Esophagus squamous epithelium (tissue), 5 donors: Measurements from ENCODE around the gene MAB21L4. TPM values are rescaled to one million over a fixed set of nuclear protein-coding genes. Genes with fewer than 3 reads are reported as not detected.

Experiments
- DNase-seq: peaks from one replicate; lab custom pipeline; 2025; lab: John Stamatoyannopoulos, UW
- H3K27ac ChIP-seq, 4 donors: fragments of 200-600 bp; sonication (generic); one replicate each; pipeline ENCODE4 v1.5.1; 2016 to 2019; ENCODE audit warnings: mild to moderate bottlenecking in 1 of 4
- H3K27me3 ChIP-seq, 4 donors: fragments of 200-600 bp; sonication (generic); 1 replicate in 3 of 4; 2 replicates in 1 of 4; pipeline versions ENCODE4 v1.5.1 to v1.6.0; 2017 to 2021; ENCODE audit warnings: antibody characterized with exemption in 1 of 4
- H3K36me3 ChIP-seq, 3 donors: fragments of 200-600 bp; sonication (generic); one replicate each; pipeline ENCODE4 v1.5.1; 2016 to 2019
- H3K4me1 ChIP-seq, 3 donors: fragments of 200-600 bp; sonication (generic); one replicate each; pipeline ENCODE4 v1.5.1; 2017 to 2019
- H3K4me3 ChIP-seq, 4 donors: fragments of 200-600 bp; sonication (generic); 1 replicate in 3 of 4; 2 replicates in 1 of 4; pipeline ENCODE4 v1.5.1; 2016 to 2019; ENCODE audit warnings: mild to moderate bottlenecking in 2 of 4, moderate library complexity in 1 of 4
- H3K9me3 ChIP-seq, 3 donors: fragments of 200-600 bp; sonication (generic); one replicate each; pipeline ENCODE4 v1.5.1; 2016 to 2019
- CTCF ChIP-seq, 6 experiments: fragments of 450-650 bp in 4 of 6; fragments of 200-600 bp in 2 of 6; sonication (generic) in 2 of 6; IDR thresholded peaks; one replicate each; pipeline ENCODE4 v1.5.1; 2016 to 2019; ENCODE audit warnings: antibody characterized with exemption in 6 of 6, mild to moderate bottlenecking in 4 of 6, moderate library complexity in 4 of 6
- POLR2A ChIP-seq, 4 donors: fragments of 450-650 bp; IDR thresholded peaks; one replicate each; pipeline ENCODE4 v1.6.1; 2017; ENCODE audit warnings: antibody characterized with exemption in 4 of 4, mild to moderate bottlenecking in 4 of 4, moderate library complexity in 3 of 4
- WGBS, 2 donors: methylation state at CpG; one replicate each; pipeline ENCODE4 v1.1.5; 2018; 5-methylcytosine and 5-hydroxymethylcytosine counted together
- intact Hi-C: fragments of 100-400 bp; cut with DNase I; formaldehyde crosslinking; loops from one replicate; pipeline ENCODE4 v1.15.0; 2022
- total RNA-seq, 4 donors: library from RNA; depleted of rRNA; stranded (reverse); fragments of >200 nt; gene quantifications; one replicate each; pipeline ENCODE4 v1.1.0, GENCODE V29; 2016
- donor health status: DM: yes; HTN: yes; CAD: no.

MAB21L4 gene
- total RNA-seq, 4 donors from 2014 or later, result 105 to 440 (median 163) TPM

- no peaks in the 10 kb centered on the region for H3K4me1 ChIP-seq
- no peak overlapping the region for H3K27ac ChIP-seq
- H3K36me3 ChIP-seq, result no peaks in the 10 kb centered on the region
- intact Hi-C loops, result no loop called here
- 87% methylated on average over 9 of the region's 12 CpGs; no CpG with 5 or more reads in 1 of the 2 donors for WGBS, 2 donors
- DNase-seq, result no peak
- H3K27me3 ChIP-seq, result no peaks in the 10 kb centered on the region
- TF ChIP-seq POLR2A (IDR thresholded peaks at IDR 0.05), result no peak
- TF ChIP-seq CTCF (IDR thresholded peaks at IDR 0.05), result no peak
- no peaks in the 10 kb centered on the region for H3K9me3 ChIP-seq
- no peak overlapping the region for H3K4me3 ChIP-seq
These were observed 21.2 kb downstream of the MAB21L4 start for GRCh38 chr2:240874715-240875227.

- no peaks in the 10 kb centered on the region for H3K27me3 ChIP-seq
- H3K9me3 ChIP-seq, result no peaks in the 10 kb centered on the region
- 68 to 80% methylated on average over 11 to 14 of the region's 33 CpGs for WGBS, 2 donors
- intact Hi-C loops, result no loop called here
- no peaks in the 10 kb centered on the region for H3K4me1 ChIP-seq
- H3K4me3 ChIP-seq, result no peak overlapping the region
- DNase-seq, result no peak
- no peaks in the 10 kb centered on the region for H3K36me3 ChIP-seq
- no peak for TF ChIP-seq CTCF (IDR thresholded peaks at IDR 0.05)
- no peak for TF ChIP-seq POLR2A (IDR thresholded peaks at IDR 0.05)
- no peak overlapping the region for H3K27ac ChIP-seq
These were observed 21.9 kb downstream of the MAB21L4 start for GRCh38 chr2:240873805-240874714.

GRCh38 chr2:240873098-240873788, 22.7 kb downstream of the MAB21L4 start:
- intact Hi-C loops, result no loop called here
- no peaks in the 10 kb centered on the region for H3K27me3 ChIP-seq
- H3K27ac ChIP-seq, result no peak overlapping the region
- H3K4me3 ChIP-seq, result no peak overlapping the region
- DNase-seq, result no peak
- no peaks in the 10 kb centered on the region for H3K36me3 ChIP-seq
- no peaks in the 10 kb centered on the region for H3K9me3 ChIP-seq
- no peak for TF ChIP-seq POLR2A (IDR thresholded peaks at IDR 0.05)
- no peak for TF ChIP-seq CTCF (IDR thresholded peaks at IDR 0.05)
- WGBS, 2 donors, result 67 to 100% methylated on average over 1 to 5 of the region's 21 CpGs
- no peaks in the 10 kb centered on the region for H3K4me1 ChIP-seq

GRCh38 chr2:240872317-240873097, 23.4 kb downstream of the MAB21L4 start:
- Histone ChIP-seq H3K36me3 (no peaks in the 10 kb centered on the region), H3K4me3 (no peak overlapping the region), H3K9me3 (no peaks in the 10 kb centered on the region), H3K27ac (no peak overlapping the region), H3K4me1 (no peaks in the 10 kb centered on the region), H3K27me3 (no peaks in the 10 kb centered on the region)
- DNase-seq, result no peak
- TF ChIP-seq POLR2A (IDR thresholded peaks at IDR 0.05) (no peak), CTCF (IDR thresholded peaks at IDR 0.05) (no peak)
- intact Hi-C loops, result no loop called here
- 83 to 84% methylated on average over 10 to 12 of the region's 17 CpGs for WGBS, 2 donors
